Mucosa of descending colon (tissue), 3 donors: ENCODE results near the gene SLMAP. TPM values are rescaled to one million over a fixed set of nuclear protein-coding genes. Genes with fewer than 3 reads are reported as not detected.
A peak's percentile ranks its signal among the peaks of the same experiment; 100 is the strongest.

ENCODE experiments used
- ATAC-seq: fragments of 200-7000 bp; cut with Tn5 transposase; one replicate; pipeline ENCODE4 v1.9.1; 2020; ENCODE audit warnings: mild to moderate bottlenecking, moderate library complexity
- DNase-seq, 3 donors: peaks; one replicate each; pipeline ENCODE4 v3.0.0-alpha.2; 2020
- H3K36me3 ChIP-seq: fragments of 200-600 bp; one replicate; pipeline ENCODE4 v1.8.0; 2021; ENCODE audit warnings: low read depth, mild to moderate bottlenecking
- H3K4me1 ChIP-seq: fragments of 200-600 bp; one replicate; pipeline ENCODE4 v1.8.0; 2021; ENCODE audit warnings: low read depth, mild to moderate bottlenecking
- H3K4me3 ChIP-seq: fragments of 200-600 bp; one replicate; pipeline ENCODE4 v1.8.0; 2021; ENCODE audit warnings: mild to moderate bottlenecking
- H3K9me3 ChIP-seq: fragments of 200-600 bp; one replicate; pipeline ENCODE4 v1.8.0; 2021; ENCODE audit warnings: mild to moderate bottlenecking
- intact Hi-C, 2 donors: fragments of 100-400 bp; cut with DNase I in 1 of 2; cut with micrococcal nuclease in 1 of 2; formaldehyde crosslinking; loops; one replicate each; pipeline versions ENCODE4 v1.11.0 to v1.11.1; 2022; cut with DNase I, micrococcal nuclease
- total RNA-seq, 3 donors: library from RNA; stranded (reverse); fragmentation: NEBNext Ultra II Directional in 2 of 3; extraction: Animal tissue kit (Norgen Biotek cat#: 25700) in 2 of 3; gene quantifications; one replicate each; pipeline versions ENCODE4 v1.2.1 to v1.2.4, GENCODE V29; 2021 to 2023
- TF ChIP-seq, protein P1 (sequence below): fragments of 200-600 bp; IDR thresholded peaks from one replicate; pipeline ENCODE4 v1.8.0; 2022; ENCODE audit warnings: antibody characterized with exemption, mild to moderate bottlenecking
- donor health status: DM: no; HTN: no; CAD: no; lungs with moderate emphysema.
- donor health status: DM: no; HTN: no; CAD: no.
- donor health status: DM: no; HTN: yes; CAD: no.

SLMAP gene
- total RNA-seq, 3 donors from 2014 or later, result 73.8 to 298 (median 83.8) TPM

DNA sequence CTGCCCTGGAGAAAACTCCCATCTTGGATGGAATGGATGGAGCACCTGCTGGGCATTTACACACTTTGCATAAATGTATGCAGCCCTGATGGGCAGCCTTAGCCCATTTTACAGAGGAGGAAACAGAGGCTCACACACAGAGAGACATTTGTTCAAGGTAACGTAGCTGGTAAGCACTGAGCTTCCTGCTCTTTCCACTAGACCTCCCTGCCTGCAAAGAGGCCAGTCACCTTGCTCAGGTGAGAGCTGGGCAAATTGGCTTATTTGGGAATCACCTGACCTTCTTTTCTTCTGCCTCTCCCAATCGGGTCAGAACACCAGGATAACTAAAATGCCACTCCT is 200.7 kb downstream of the SLMAP start:
- Histone ChIP-seq H3K9me3 (no peaks in the 10 kb centered on the region), H3K36me3 (no peaks in the 10 kb centered on the region), H3K4me3 (no peak overlapping the region), H3K4me1 (peaks cover 31% of the 10 kb centered on the region)
- no peak for DNase-seq
- TF ChIP-seq, protein P1, sequence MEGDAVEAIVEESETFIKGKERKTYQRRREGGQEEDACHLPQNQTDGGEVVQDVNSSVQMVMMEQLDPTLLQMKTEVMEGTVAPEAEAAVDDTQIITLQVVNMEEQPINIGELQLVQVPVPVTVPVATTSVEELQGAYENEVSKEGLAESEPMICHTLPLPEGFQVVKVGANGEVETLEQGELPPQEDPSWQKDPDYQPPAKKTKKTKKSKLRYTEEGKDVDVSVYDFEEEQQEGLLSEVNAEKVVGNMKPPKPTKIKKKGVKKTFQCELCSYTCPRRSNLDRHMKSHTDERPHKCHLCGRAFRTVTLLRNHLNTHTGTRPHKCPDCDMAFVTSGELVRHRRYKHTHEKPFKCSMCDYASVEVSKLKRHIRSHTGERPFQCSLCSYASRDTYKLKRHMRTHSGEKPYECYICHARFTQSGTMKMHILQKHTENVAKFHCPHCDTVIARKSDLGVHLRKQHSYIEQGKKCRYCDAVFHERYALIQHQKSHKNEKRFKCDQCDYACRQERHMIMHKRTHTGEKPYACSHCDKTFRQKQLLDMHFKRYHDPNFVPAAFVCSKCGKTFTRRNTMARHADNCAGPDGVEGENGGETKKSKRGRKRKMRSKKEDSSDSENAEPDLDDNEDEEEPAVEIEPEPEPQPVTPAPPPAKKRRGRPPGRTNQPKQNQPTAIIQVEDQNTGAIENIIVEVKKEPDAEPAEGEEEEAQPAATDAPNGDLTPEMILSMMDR, result no peak
- intact Hi-C loops, result no loop called here
- ATAC-seq, result peak; percentile 43

DNA sequence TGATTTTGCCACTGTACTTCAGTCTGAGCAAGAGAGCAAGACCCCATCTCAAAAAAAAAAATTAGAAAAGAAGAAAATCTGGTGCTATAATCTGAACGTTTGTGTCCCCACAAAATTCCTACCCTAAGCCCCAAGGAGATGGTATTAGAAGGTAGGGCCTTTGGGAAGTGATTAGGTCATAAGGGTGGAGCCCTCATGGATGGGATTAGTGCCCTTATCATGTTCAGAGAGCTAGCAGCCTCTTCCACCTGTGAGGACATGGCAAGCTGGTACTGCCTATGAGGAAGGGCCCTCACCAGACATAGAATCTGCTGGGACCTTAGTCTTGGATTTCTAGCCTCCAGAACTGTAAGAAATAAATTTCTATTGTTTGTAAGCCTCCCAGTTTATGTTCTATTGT is 201.7 kb downstream of the SLMAP start:
- Histone ChIP-seq H3K9me3 (no peaks in the 10 kb centered on the region), H3K4me3 (no peak overlapping the region), H3K36me3 (no peaks in the 10 kb centered on the region), H3K4me1 (peaks cover 28% of the 10 kb centered on the region)
- intact Hi-C loops, result no loop called here
- DNase-seq, result no peak
- TF ChIP-seq, protein P1, result no peak
- ATAC-seq, result no peak

- Histone ChIP-seq H3K9me3 (no peaks in the 10 kb centered on the region), H3K4me3 (no peak overlapping the region), H3K4me1 (peaks cover 28% of the 10 kb centered on the region), H3K36me3 (no peaks in the 10 kb centered on the region)
- ATAC-seq (peak; percentile 60), DNase-seq (peak; percentile 52 to 75 (median 67))
- TF ChIP-seq, protein P1, result no peak
- intact Hi-C loops, result no loop called here
Measured at GRCh38 chr3:57958642-57959422, 202.7 kb downstream of the SLMAP start.

DNA sequence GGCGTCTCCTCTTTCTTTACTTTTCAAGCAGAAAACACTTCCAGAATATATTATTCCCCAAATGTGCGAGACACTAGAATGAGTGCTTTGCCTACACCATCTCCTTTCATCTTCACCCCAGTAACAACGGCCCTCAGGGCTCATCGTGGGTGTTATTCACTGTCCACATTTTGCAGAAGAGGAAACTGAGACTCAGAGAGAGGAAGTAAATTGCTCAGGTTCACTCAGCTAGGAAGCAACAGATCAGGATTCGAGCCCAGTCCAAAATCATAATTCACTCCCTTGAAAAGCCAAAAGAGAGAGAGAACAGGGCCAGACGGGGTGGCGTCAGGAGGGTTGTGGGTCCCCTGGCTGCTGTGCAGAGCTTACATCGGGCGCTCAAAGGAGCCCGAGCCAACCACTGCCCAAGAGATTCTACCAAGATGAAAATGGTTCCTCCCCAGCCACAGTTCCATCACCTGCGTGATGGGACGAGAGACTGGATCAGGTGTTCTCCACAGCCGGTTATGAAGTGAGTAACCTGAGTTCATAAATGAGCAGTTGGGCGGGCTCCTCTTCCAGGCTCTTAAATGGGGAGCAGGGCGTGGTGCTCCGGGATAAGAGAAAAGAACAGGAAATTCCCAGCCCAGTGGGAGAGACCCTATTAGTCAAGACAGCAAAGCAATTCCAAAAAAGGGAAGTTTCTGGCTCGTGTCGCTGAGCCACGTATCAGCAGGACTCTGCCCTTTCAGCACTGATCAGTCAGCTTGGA is 203.5 kb downstream of the SLMAP start:
- intact Hi-C loops, result no loop called here

DNA sequence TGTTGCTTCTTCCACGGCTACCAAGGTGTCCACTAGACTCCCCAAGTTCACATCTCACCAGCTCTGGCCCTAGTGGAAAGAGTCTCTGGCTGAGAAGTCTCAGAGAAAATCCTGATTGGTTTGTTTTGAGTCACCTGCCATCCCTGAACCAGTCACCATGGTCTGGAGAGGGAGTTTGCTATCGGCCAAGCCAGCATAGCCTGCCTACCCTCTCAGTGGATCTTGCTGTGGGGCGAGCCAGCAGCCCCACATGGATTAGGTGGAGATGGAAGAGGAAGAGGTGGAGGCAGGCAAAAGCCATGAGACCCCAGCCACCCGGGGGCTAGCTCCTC is 204.0 kb downstream of the SLMAP start:
- no peak for ATAC-seq
- Histone ChIP-seq H3K9me3 (no peaks in the 10 kb centered on the region), H3K36me3 (no peaks in the 10 kb centered on the region), H3K4me1 (peaks cover 28% of the 10 kb centered on the region), H3K4me3 (no peak overlapping the region)
- TF ChIP-seq, protein P1, result no peak
- intact Hi-C loops, result no loop called here
- DNase-seq, result no peak

More for the DNA sequence above, 203.5 kb downstream of the SLMAP start:
- DNase-seq, result peak in 2 of 3 donors; percentile 59 to 61
- ATAC-seq, result peak; percentile 59
- H3K9me3 ChIP-seq, result no peaks in the 10 kb centered on the region
- no peaks in the 10 kb centered on the region for H3K36me3 ChIP-seq
- no peak overlapping the region for H3K4me3 ChIP-seq
- TF ChIP-seq, protein P1, result no peak
- peaks cover 28% of the 10 kb centered on the region for H3K4me1 ChIP-seq
